H1 (cell line): Measurements from ENCODE around the gene CDKN2B-AS1. TPM values are rescaled to one million over a fixed set of nuclear protein-coding genes. Genes with fewer than 3 reads are reported as not detected.

ENCODE experiments used
- CTCF ChIA-PET: fragments of 300-600 bp; sonication (Branson Sonifier 250); formaldehyde crosslinking; loops from one replicate; lab custom pipeline; 2021; ENCODE audit not compliant: partially characterized antibody; lab: Charles Lee
- POLR2A ChIA-PET: fragments of 300-600 bp; sonication (Branson Sonifier 250); formaldehyde crosslinking; loops from one replicate; lab custom pipeline; 2021; ENCODE audit warnings: inconsistent platforms; ENCODE audit not compliant: partially characterized antibody; lab: Charles Lee
- DNase-seq, 2 experiments: peaks; one replicate each; pipeline versions ENCODE4 v3.0.0 to v3.0.0-alpha.2; 2010 to 2022; ENCODE audit warnings: low spot score in 2 of 2, low read depth in 1 of 2, mixed read lengths in 1 of 2
- FAIRE-seq: peaks from 2 replicates; lab custom pipeline; 2011; peaks lifted over from hg19 to GRCh38; lab: Jason Lieb, UNC
- H2AFZ ChIP-seq: 2 replicates; pipeline ENCODE4 v1.8.1; 2012; ENCODE audit warnings: low read length, inconsistent platforms
- H2AK5ac ChIP-seq: 2 replicates; pipeline ENCODE4 v1.6.1; 2013; ENCODE audit warnings: low read depth, low read length
- H2BK120ac ChIP-seq: replicated peaks from 2 replicates; pipeline ENCODE3; 2013; ENCODE audit warnings: low read depth, low read length, inconsistent platforms
- H2BK12ac ChIP-seq: 2 replicates; pipeline ENCODE4 v1.6.1; 2013; ENCODE audit warnings: low read depth, low read length
- H2BK15ac ChIP-seq: 2 replicates; pipeline ENCODE4 v1.6.1; 2013; ENCODE audit warnings: low read length
- H2BK20ac ChIP-seq: 2 replicates; pipeline ENCODE4 v1.6.1; 2013; ENCODE audit warnings: low read length
- H2BK5ac ChIP-seq: 2 replicates; pipeline ENCODE4 v1.6.1; 2013; ENCODE audit warnings: low read depth, low read length
- H3K14ac ChIP-seq: 2 replicates; pipeline ENCODE4 v1.6.1; 2013; ENCODE audit warnings: inconsistent platforms; ENCODE audit not compliant: insufficient read length
- H3K18ac ChIP-seq: 2 replicates; pipeline ENCODE4 v1.6.1; 2013; ENCODE audit warnings: low read length; ENCODE audit errors: extremely low read depth
- H3K23ac ChIP-seq: 2 replicates; pipeline ENCODE4 v1.6.1; 2013; ENCODE audit warnings: inconsistent platforms; ENCODE audit not compliant: insufficient read length
- H3K23me2 ChIP-seq: 2 replicates; pipeline ENCODE4 v1.6.1; 2013; ENCODE audit warnings: low read depth, low read length
- H3K27ac ChIP-seq: 2 replicates; pipeline ENCODE4 v1.6.1; 2011; ENCODE audit warnings: low read depth, low read length, inconsistent platforms
- H3K27me3 ChIP-seq, 4 experiments: replicated peaks in 1 of 4; 1 replicate in 1 of 4; 2 replicates in 3 of 4; pipeline versions ENCODE4 v1.6.1 to v1.8.1; 2011 to 2013; ENCODE audit warnings: low read length in 3 of 4, mild to moderate bottlenecking in 3 of 4, inconsistent platforms in 2 of 4, mixed read lengths in 2 of 4, moderate library complexity in 1 of 4; ENCODE audit not compliant: control insufficient read depth in 3 of 4, insufficient read depth in 3 of 4; ENCODE audit errors: extremely low read depth in 1 of 4
- H3K36me3 ChIP-seq, 4 experiments: 2 replicates each; pipeline versions ENCODE4 v1.6.1 to v1.8.1; 2011 to 2013; ENCODE audit warnings: mild to moderate bottlenecking in 4 of 4, low read length in 3 of 4, moderate library complexity in 2 of 4, control low read depth in 1 of 4, inconsistent platforms in 1 of 4; ENCODE audit not compliant: insufficient read depth in 4 of 4, control insufficient read depth in 2 of 4
- H3K4ac ChIP-seq: replicated peaks from 2 replicates; pipeline ENCODE3; 2013; ENCODE audit warnings: low read length, low read depth, mixed read lengths, inconsistent platforms; ENCODE audit not compliant: insufficient read length
- H3K4me1 ChIP-seq, 4 experiments: replicated peaks in 1 of 4; 1 replicate in 1 of 4; 2 replicates in 3 of 4; pipeline versions ENCODE4 v1.6.1 to v1.8.1; 2011 to 2013; ENCODE audit warnings: low read length in 3 of 4, inconsistent platforms in 2 of 4, mixed read lengths in 1 of 4; ENCODE audit not compliant: insufficient read depth in 4 of 4, control insufficient read depth in 3 of 4
- H3K4me2 ChIP-seq, 2 experiments: 2 replicates each; pipeline versions ENCODE4 v1.6.1 to v1.8.1; 2011 to 2013; ENCODE audit warnings: low read depth in 2 of 2, low read length in 2 of 2, control low read depth in 1 of 2, inconsistent platforms in 1 of 2, mild to moderate bottlenecking in 1 of 2; ENCODE audit not compliant: insufficient read depth in 1 of 2
- H3K4me3 ChIP-seq, 4 experiments: fragments of 200-600, 300-600 bp in 1 of 4; sonication (generic), shearing (Covaris generic), sonication (Bioruptor Twin) in 1 of 4; 2 replicates each; pipeline versions ENCODE4 v1.5.1 to v1.8.1; 2011 to 2016; ENCODE audit warnings: low read length in 4 of 4, low read depth in 3 of 4, control low read depth in 2 of 4, inconsistent platforms in 2 of 4, mild to moderate bottlenecking in 2 of 4, mixed read lengths in 1 of 4, moderate library complexity in 1 of 4; ENCODE audit not compliant: insufficient read depth in 2 of 4; ENCODE audit errors: extremely low read depth in 1 of 4
- H3K56ac ChIP-seq: replicated peaks from 2 replicates; pipeline ENCODE3; 2013; ENCODE audit warnings: low read depth, mild to moderate bottlenecking, mixed read lengths, low read length, inconsistent platforms; ENCODE audit not compliant: insufficient read length
- H3K79me1 ChIP-seq: 2 replicates; pipeline ENCODE4 v1.6.1; 2013; ENCODE audit warnings: low read depth, low read length, control low read depth
- H3K79me2 ChIP-seq, 2 experiments: 2 replicates each; pipeline versions ENCODE4 v1.6.1 to v1.8.1; 2012 to 2013; ENCODE audit warnings: low read length in 2 of 2, mild to moderate bottlenecking in 2 of 2, inconsistent platforms in 1 of 2; ENCODE audit not compliant: insufficient read depth in 2 of 2, control insufficient read depth in 1 of 2
- H3K9ac ChIP-seq, 4 experiments: replicated peaks in 1 of 4; 1 replicate in 1 of 4; 2 replicates in 3 of 4; pipeline versions ENCODE4 v1.6.1 to v1.8.1; 2011 to 2013; ENCODE audit warnings: low read depth in 3 of 4, low read length in 3 of 4, control low read depth in 2 of 4, mild to moderate bottlenecking in 2 of 4, moderate library complexity in 2 of 4, inconsistent platforms in 1 of 4; ENCODE audit errors: extremely low read depth in 1 of 4
- H3K9me3 ChIP-seq, 2 experiments: 2 replicates each; pipeline versions ENCODE4 v1.6.1 to v1.8.1; 2012 to 2013; ENCODE audit warnings: mild to moderate bottlenecking in 2 of 2, moderate library complexity in 2 of 2, control low read depth in 1 of 2, inconsistent platforms in 1 of 2, low read depth in 1 of 2, low read length in 1 of 2, mixed read lengths in 1 of 2; ENCODE audit not compliant: insufficient read depth in 2 of 2
- H4K20me1 ChIP-seq, 2 experiments: replicated peaks in 1 of 2; 2 replicates each; pipeline versions ENCODE3 to v1.8.1; 2011 to 2013; ENCODE audit warnings: inconsistent platforms in 2 of 2, low read length in 2 of 2, mild to moderate bottlenecking in 1 of 2; ENCODE audit not compliant: insufficient read depth in 2 of 2, control insufficient read depth in 1 of 2
- H4K5ac ChIP-seq: 2 replicates; pipeline ENCODE4 v1.6.1; 2013; ENCODE audit warnings: low read length, low read depth, mixed read lengths, inconsistent platforms; ENCODE audit not compliant: insufficient read length
- H4K8ac ChIP-seq: 2 replicates; pipeline ENCODE4 v1.8.0; 2013; ENCODE audit warnings: mild to moderate bottlenecking, moderate library complexity, low read length, inconsistent platforms; ENCODE audit not compliant: insufficient read depth; ENCODE audit errors: extremely low read depth
- H4K91ac ChIP-seq: replicated peaks from 2 replicates; pipeline ENCODE3; 2013; ENCODE audit warnings: low read length, mixed read lengths, inconsistent platforms; ENCODE audit not compliant: insufficient read length
- CBX8 ChIP-seq: fragments of 300-800, 300-1000 bp; sonication (generic); IDR thresholded peaks from 2 replicates; pipeline ENCODE4 v1.7.1; 2016; ENCODE audit warnings: low read depth, low read length, borderline replicate concordance
- CTCF ChIP-seq, 3 experiments: IDR thresholded peaks; 1 replicate in 2 of 3; 2 replicates in 1 of 3; pipeline versions ENCODE4 v1.5.1 to v1.6.1; 2011; ENCODE audit warnings: low read length in 3 of 3, mild to moderate bottlenecking in 3 of 3, inconsistent platforms in 2 of 3, low read depth in 1 of 3, moderate library complexity in 1 of 3; ENCODE audit not compliant: insufficient read depth in 1 of 3; ENCODE audit errors: control extremely low read depth in 1 of 3
- GABPA ChIP-seq: IDR thresholded peaks from 2 replicates; pipeline ENCODE4 v1.6.1; 2011; ENCODE audit warnings: mild to moderate bottlenecking, low read length, moderate library complexity, borderline replicate concordance; ENCODE audit not compliant: insufficient read depth
- JUN ChIP-seq: IDR thresholded peaks from 2 replicates; pipeline ENCODE4 v1.6.1; 2011; ENCODE audit warnings: low read depth, mild to moderate bottlenecking, improper control_type of control experiment, low read length
- POU5F1 ChIP-seq: IDR thresholded peaks from 2 replicates; pipeline ENCODE4 v1.6.1; 2011; ENCODE audit warnings: low read depth, mild to moderate bottlenecking, low read length, moderate library complexity
- SAP30 ChIP-seq: fragments of 300-600 bp; sonication (generic); IDR thresholded peaks from 2 replicates; pipeline ENCODE4 v1.7.1; 2012; ENCODE audit warnings: low read length, moderate library complexity, mild to moderate bottlenecking, inconsistent platforms; ENCODE audit not compliant: insufficient read depth, insufficient replicate concordance
- SUZ12 ChIP-seq: fragments of 200-600 bp; sonication (generic); IDR thresholded peaks from 2 replicates; pipeline ENCODE4 v1.6.1; 2012; ENCODE audit warnings: mild to moderate bottlenecking, inconsistent platforms, low read length, moderate library complexity, mixed read lengths
- USF2 ChIP-seq: IDR thresholded peaks from 2 replicates; pipeline ENCODE4 v1.6.1; 2011; ENCODE audit warnings: low read length, improper control_type of control experiment
- WGBS, 2 experiments: shearing (Covaris generic) in 1 of 2; methylation state at CpG; one replicate each; pipeline versions ENCODE4 v1.1.6 to v1.1.7; 2013 to 2015; ENCODE audit warnings: low lambda C conversion rate in 2 of 2, mixed read lengths in 2 of 2, inconsistent platforms in 1 of 2, low coverage in 1 of 2, missing lambda C conversion rate in 1 of 2; ENCODE audit not compliant: insufficient replicate concordance in 2 of 2, insufficient coverage in 1 of 2, insufficient read length in 1 of 2; ENCODE audit errors: extremely low coverage in 1 of 2, missing lambda C conversion rate in 1 of 2; 5-methylcytosine and 5-hydroxymethylcytosine counted together
- polyA plus RNA-seq, 7 experiments: library from polyadenylated mRNA; depleted of rRNA in 3 of 7; stranded (reverse) in 5 of 7; unstranded in 2 of 7; fragments of >200 nt in 5 of 7; fragments of 200-250 nt in 2 of 7; gene quantifications; 1 replicate in 5 of 7; 2 replicates in 1 of 7; 4 replicates in 1 of 7; pipeline versions ENCODE4 v1.2.1 to v1.2.3, GENCODE V29; 2011 to 2013; ENCODE audit warnings: missing spikeins in 2 of 7, mixed read lengths in 2 of 7
- total RNA-seq: library from RNA; stranded (reverse); fragmentation: NEBNext Ultra II Directional; extraction: Animal tissue kit (Norgen Biotek cat#: 25700); gene quantifications from 2 replicates; pipeline ENCODE4 v1.2.1, GENCODE V29; 2021

Gene CDKN2B-AS1
- total and polyA plus RNA-seq, 2 of the 8 experiments (the other 6 are each of a cell fraction or from before 2014, with no cell fraction given): not detected

GRCh38 chr9:22053178-22053577 lies 58.6 kb downstream of the CDKN2B-AS1 start:
- no peak overlapping the region for H4K91ac ChIP-seq
- H2BK5ac ChIP-seq: no peak overlapping the region
- H3K18ac ChIP-seq: no peak overlapping the region
- H3K4me2 ChIP-seq: no peak overlapping the region
- FAIRE-seq: no peak
- H2BK120ac ChIP-seq: no peak overlapping the region
- no peak overlapping the region for H2BK12ac ChIP-seq
- no peak overlapping the region for H3K4me3 ChIP-seq
- no peak overlapping the region for H2AK5ac ChIP-seq
- 78% methylated on average over 2 of the region's 2 CpGs; no CpG with 5 or more reads in 1 of the 2 experiments for WGBS, 2 experiments
- no peaks in the 10 kb centered on the region for H3K79me1 ChIP-seq
- no peak overlapping the region for H3K23ac ChIP-seq
- CTCF ChIA-PET: interaction anchor here (0.9 to 3.3 kb wide), 3 partner anchors 12 to 66 kb away, joined by 4 to 18 read pairs (median 5); no protein-coding TSS in a partner anchor
- H3K27me3 ChIP-seq: no peaks in the 10 kb centered on the region
- no peak overlapping the region for H3K27ac ChIP-seq
- no peaks in the 10 kb centered on the region for H3K9me3 ChIP-seq
- H3K9ac ChIP-seq: no peak overlapping the region
- H3K36me3 ChIP-seq: no peaks in the 10 kb centered on the region
- H2AFZ ChIP-seq: no peak overlapping the region; the same call in 1 of the 2 replicates
- DNase-seq: no peak
- H3K4ac ChIP-seq: no peak overlapping the region
- H2BK15ac ChIP-seq: no peak overlapping the region
- H4K5ac ChIP-seq: no peak overlapping the region
- no peak overlapping the region for H2BK20ac ChIP-seq
- no peak overlapping the region for H3K14ac ChIP-seq
- no peaks in the 10 kb centered on the region for H3K4me1 ChIP-seq
- no peaks in the 10 kb centered on the region for H3K23me2 ChIP-seq
- POLR2A ChIA-PET: no interaction called here
- H3K56ac ChIP-seq: no peak overlapping the region
- H4K20me1 ChIP-seq: no peaks in the 10 kb centered on the region
- no peak overlapping the region for H4K8ac ChIP-seq
- no peaks in the 10 kb centered on the region for H3K79me2 ChIP-seq
- TF ChIP-seq GABPA (no peak), CTCF (IDR thresholded peaks at IDR 0.05; ENCODE audit: control extremely low read depth in 1 of 3, insufficient read depth in 1 of 3, low read depth in 1 of 3, low read length in 3 of 3) (no peak), USF2 (no peak), POU5F1 (no peak), CBX8 (no peak), SUZ12 (no peak), SAP30 (no peak), JUN (no peak)
